ENCODE results near the gene BRINP1.

Gene BRINP1

GRCh38 chr9:119343059-119343990 lies 25.9 kb downstream of the BRINP1 start:
- no peak overlapping the region for H3K9ac ChIP-seq (ENCODE audit: low read length in 5 of 5)
- H3K4me1 ChIP-seq (ENCODE audit: control insufficient read depth in 5 of 5, insufficient read depth in 5 of 5, low read length in 5 of 5): no peaks in the 10 kb centered on the region
- no peaks in the 10 kb centered on the region for H3K9me3 ChIP-seq (ENCODE audit: control insufficient read depth in 5 of 5, low read length in 5 of 5)
- no peaks in the 10 kb centered on the region for H3K27me3 ChIP-seq (ENCODE audit: control insufficient read depth in 5 of 5, insufficient read depth in 4 of 5, low read length in 5 of 5)
- no peak overlapping the region for H3K27ac ChIP-seq (ENCODE audit: low read depth, low read length)
- H3K4me3 ChIP-seq (ENCODE audit: low read depth in 1 of 5, low read length in 5 of 5): no peak overlapping the region
- H3K36me3 ChIP-seq (ENCODE audit: control insufficient read depth in 5 of 5, insufficient read depth in 5 of 5, low read length in 5 of 5): no peaks in the 10 kb centered on the region

- Histone ChIP-seq H3K4me1 (ENCODE audit: control insufficient read depth in 5 of 5, insufficient read depth in 5 of 5, low read length in 5 of 5) (peaks cover 0 to 11% (median 0%) of the 10 kb centered on the region in 5 donors), H3K27me3 (ENCODE audit: control insufficient read depth in 5 of 5, insufficient read depth in 4 of 5, low read length in 5 of 5) (no peaks in the 10 kb centered on the region), H3K27ac (ENCODE audit: low read depth, low read length) (no peak overlapping the region), H3K4me3 (ENCODE audit: low read depth in 1 of 5, low read length in 5 of 5) (no peak overlapping the region), H3K36me3 (ENCODE audit: control insufficient read depth in 5 of 5, insufficient read depth in 5 of 5, low read length in 5 of 5) (no peaks in the 10 kb centered on the region), H3K9me3 (ENCODE audit: control insufficient read depth in 5 of 5, low read length in 5 of 5) (no peaks in the 10 kb centered on the region), H3K9ac (ENCODE audit: low read length in 5 of 5) (no peak overlapping the region)
These were observed 30.2 kb downstream of the BRINP1 start for GRCh38 chr9:119339056-119339455.

- H3K27ac ChIP-seq (ENCODE audit: low read depth, low read length): no peak overlapping the region
- H3K4me1 ChIP-seq (ENCODE audit: control insufficient read depth in 5 of 5, insufficient read depth in 5 of 5, low read length in 5 of 5): peaks cover 0 to 18% (median 0%) of the 10 kb centered on the region in 5 donors
- H3K9ac ChIP-seq (ENCODE audit: low read length in 5 of 5): no peak overlapping the region
- H3K9me3 ChIP-seq (ENCODE audit: control insufficient read depth in 5 of 5, low read length in 5 of 5): no peaks in the 10 kb centered on the region
- H3K27me3 ChIP-seq (ENCODE audit: control insufficient read depth in 5 of 5, insufficient read depth in 4 of 5, low read length in 5 of 5): no peaks in the 10 kb centered on the region
- no peak overlapping the region for H3K4me3 ChIP-seq (ENCODE audit: low read depth in 1 of 5, low read length in 5 of 5)
- no peaks in the 10 kb centered on the region for H3K36me3 ChIP-seq (ENCODE audit: control insufficient read depth in 5 of 5, insufficient read depth in 5 of 5, low read length in 5 of 5)
These were observed 31.7 kb downstream of the BRINP1 start for GRCh38 chr9:119337573-119337972.

- H3K27me3 ChIP-seq (ENCODE audit: control insufficient read depth in 5 of 5, insufficient read depth in 4 of 5, low read length in 5 of 5): no peaks in the 10 kb centered on the region
- peaks cover 0 to 18% (median 0%) of the 10 kb centered on the region in 5 donors for H3K4me1 ChIP-seq (ENCODE audit: control insufficient read depth in 5 of 5, insufficient read depth in 5 of 5, low read length in 5 of 5)
- H3K9ac ChIP-seq (ENCODE audit: low read length in 5 of 5): no peak overlapping the region
- H3K36me3 ChIP-seq (ENCODE audit: control insufficient read depth in 5 of 5, insufficient read depth in 5 of 5, low read length in 5 of 5): no peaks in the 10 kb centered on the region
- H3K9me3 ChIP-seq (ENCODE audit: control insufficient read depth in 5 of 5, low read length in 5 of 5): peaks cover 0 to 7% (median 5%) of the 10 kb centered on the region in 5 donors
- no peak overlapping the region for H3K4me3 ChIP-seq (ENCODE audit: low read depth in 1 of 5, low read length in 5 of 5)
- no peak overlapping the region for H3K27ac ChIP-seq (ENCODE audit: low read depth, low read length)
These were observed 34.5 kb downstream of the BRINP1 start for GRCh38 chr9:119334745-119335144.

- H3K36me3 ChIP-seq (ENCODE audit: control insufficient read depth in 5 of 5, insufficient read depth in 5 of 5, low read length in 5 of 5): no peaks in the 10 kb centered on the region
- H3K27ac ChIP-seq (ENCODE audit: low read depth, low read length): no peak overlapping the region
- no peak overlapping the region for H3K9ac ChIP-seq (ENCODE audit: low read length in 5 of 5)
- H3K27me3 ChIP-seq (ENCODE audit: control insufficient read depth in 5 of 5, insufficient read depth in 4 of 5, low read length in 5 of 5): no peaks in the 10 kb centered on the region
- peaks cover 6 to 18% (median 11%) of the 10 kb centered on the region in 5 donors for H3K9me3 ChIP-seq (ENCODE audit: control insufficient read depth in 5 of 5, low read length in 5 of 5)
- no peak overlapping the region for H3K4me3 ChIP-seq (ENCODE audit: low read depth in 1 of 5, low read length in 5 of 5)
- peaks cover 0 to 18% (median 0%) of the 10 kb centered on the region in 5 donors for H3K4me1 ChIP-seq (ENCODE audit: control insufficient read depth in 5 of 5, insufficient read depth in 5 of 5, low read length in 5 of 5)
These were observed 35.6 kb downstream of the BRINP1 start for GRCh38 chr9:119333507-119334229.

- no peak overlapping the region for H3K27ac ChIP-seq (ENCODE audit: low read depth, low read length)
- H3K36me3 ChIP-seq (ENCODE audit: control insufficient read depth in 5 of 5, insufficient read depth in 5 of 5, low read length in 5 of 5): no peaks in the 10 kb centered on the region
- peaks cover 0 to 18% (median 0%) of the 10 kb centered on the region in 5 donors for H3K4me1 ChIP-seq (ENCODE audit: control insufficient read depth in 5 of 5, insufficient read depth in 5 of 5, low read length in 5 of 5)
- peaks cover 6 to 21% (median 14%) of the 10 kb centered on the region in 5 donors for H3K9me3 ChIP-seq (ENCODE audit: control insufficient read depth in 5 of 5, low read length in 5 of 5)
- H3K9ac ChIP-seq (ENCODE audit: low read length in 5 of 5): no peak overlapping the region
- H3K27me3 ChIP-seq (ENCODE audit: control insufficient read depth in 5 of 5, insufficient read depth in 4 of 5, low read length in 5 of 5): no peaks in the 10 kb centered on the region
- no peak overlapping the region for H3K4me3 ChIP-seq (ENCODE audit: low read depth in 1 of 5, low read length in 5 of 5)
These were observed 36.7 kb downstream of the BRINP1 start for GRCh38 chr9:119332522-119332921.

GRCh38 chr9:119322184-119322583 lies 47.1 kb downstream of the BRINP1 start:
- no peak overlapping the region for H3K27ac ChIP-seq (ENCODE audit: low read depth, low read length)
- H3K4me1 ChIP-seq (ENCODE audit: control insufficient read depth in 5 of 5, insufficient read depth in 5 of 5, low read length in 5 of 5): no peaks in the 10 kb centered on the region
- no peak overlapping the region for H3K9ac ChIP-seq (ENCODE audit: low read length in 5 of 5)
- H3K9me3 ChIP-seq (ENCODE audit: control insufficient read depth in 5 of 5, low read length in 5 of 5): peaks cover 0 to 3% (median 0%) of the 10 kb centered on the region in 5 donors
- no peaks in the 10 kb centered on the region for H3K27me3 ChIP-seq (ENCODE audit: control insufficient read depth in 5 of 5, insufficient read depth in 4 of 5, low read length in 5 of 5)
- H3K36me3 ChIP-seq (ENCODE audit: control insufficient read depth in 5 of 5, insufficient read depth in 5 of 5, low read length in 5 of 5): no peaks in the 10 kb centered on the region
- no peak overlapping the region for H3K4me3 ChIP-seq (ENCODE audit: low read depth in 1 of 5, low read length in 5 of 5)

- H3K4me3 ChIP-seq (ENCODE audit: low read depth in 1 of 5, low read length in 5 of 5): no peak overlapping the region
- H3K4me1 ChIP-seq (ENCODE audit: control insufficient read depth in 5 of 5, insufficient read depth in 5 of 5, low read length in 5 of 5): no peaks in the 10 kb centered on the region
- peaks cover 0 to 2% (median 0%) of the 10 kb centered on the region in 5 donors for H3K9me3 ChIP-seq (ENCODE audit: control insufficient read depth in 5 of 5, low read length in 5 of 5)
- no peak overlapping the region for H3K9ac ChIP-seq (ENCODE audit: low read length in 5 of 5)
- no peaks in the 10 kb centered on the region for H3K27me3 ChIP-seq (ENCODE audit: control insufficient read depth in 5 of 5, insufficient read depth in 4 of 5, low read length in 5 of 5)
- no peak overlapping the region for H3K27ac ChIP-seq (ENCODE audit: low read depth, low read length)
- H3K36me3 ChIP-seq (ENCODE audit: control insufficient read depth in 5 of 5, insufficient read depth in 5 of 5, low read length in 5 of 5): no peaks in the 10 kb centered on the region
These were observed 50.9 kb downstream of the BRINP1 start for GRCh38 chr9:119318371-119318770.

- Histone ChIP-seq H3K9me3 (ENCODE audit: control insufficient read depth in 5 of 5, low read length in 5 of 5) (peaks cover 0 to 2% (median 0%) of the 10 kb centered on the region in 5 donors), H3K27me3 (ENCODE audit: control insufficient read depth in 5 of 5, insufficient read depth in 4 of 5, low read length in 5 of 5) (no peaks in the 10 kb centered on the region), H3K36me3 (ENCODE audit: control insufficient read depth in 5 of 5, insufficient read depth in 5 of 5, low read length in 5 of 5) (no peaks in the 10 kb centered on the region), H3K4me3 (ENCODE audit: low read depth in 1 of 5, low read length in 5 of 5) (no peak overlapping the region), H3K27ac (ENCODE audit: low read depth, low read length) (no peak overlapping the region), H3K4me1 (ENCODE audit: control insufficient read depth in 5 of 5, insufficient read depth in 5 of 5, low read length in 5 of 5) (no peaks in the 10 kb centered on the region), H3K9ac (ENCODE audit: low read length in 5 of 5) (no peak overlapping the region)
These were observed 55.4 kb downstream of the BRINP1 start for GRCh38 chr9:119313846-119314245.

- no peak overlapping the region for H3K9ac ChIP-seq (ENCODE audit: low read length in 5 of 5)
- no peaks in the 10 kb centered on the region for H3K36me3 ChIP-seq (ENCODE audit: control insufficient read depth in 5 of 5, insufficient read depth in 5 of 5, low read length in 5 of 5)
- H3K27me3 ChIP-seq (ENCODE audit: control insufficient read depth in 5 of 5, insufficient read depth in 4 of 5, low read length in 5 of 5): peaks cover 0 to 2% (median 0%) of the 10 kb centered on the region in 5 donors
- no peak overlapping the region for H3K27ac ChIP-seq (ENCODE audit: low read depth, low read length)
- no peak overlapping the region for H3K4me3 ChIP-seq (ENCODE audit: low read depth in 1 of 5, low read length in 5 of 5)
- H3K9me3 ChIP-seq (ENCODE audit: control insufficient read depth in 5 of 5, low read length in 5 of 5): no peaks in the 10 kb centered on the region
- H3K4me1 ChIP-seq (ENCODE audit: control insufficient read depth in 5 of 5, insufficient read depth in 5 of 5, low read length in 5 of 5): no peaks in the 10 kb centered on the region
These were observed 58.5 kb downstream of the BRINP1 start for GRCh38 chr9:119310741-119311140.

Data from subcutaneous abdominal adipose tissue (tissue), 5 donors.